Activated B cell treated with CpG ODN at 0.5 μM for 24 hours (primary cell): ENCODE measurements around the gene SPOCD1. TPM values are rescaled to one million over a fixed set of nuclear protein-coding genes. Genes with fewer than 3 reads are reported as not detected.
A peak's percentile ranks its signal among the peaks of the same experiment; 100 is the strongest.

Source experiments
- ATAC-seq: fragments of 200-7000 bp; cut with Tn5 transposase; one replicate; pipeline ENCODE4 v1.10.0; 2021; ENCODE audit warnings: low read depth, mild to moderate bottlenecking, moderate library complexity
- CTCF ChIA-PET: fragments of 350-600 bp; sonication (Branson Sonifier 250); formaldehyde crosslinking; loops from one replicate; lab custom pipeline; 2021; ENCODE audit warnings: antibody characterized with exemption; lab: Charles Lee
- POLR2A ChIA-PET: fragments of 350-600 bp; sonication (Branson Sonifier 250); formaldehyde crosslinking; loops from one replicate; lab custom pipeline; 2021; ENCODE audit warnings: antibody characterized with exemption; lab: Charles Lee
- DNase-seq: peaks from one replicate; pipeline ENCODE4 v3.0.0; 2022
- H3K27ac Mint-ChIP-seq: one replicate; pipeline ENCODE4 v1.8.0; 2020; ENCODE audit warnings: mixed read lengths
- H3K27me3 Mint-ChIP-seq: one replicate; pipeline ENCODE4 v1.8.0; 2021; ENCODE audit warnings: mixed read lengths
- H3K36me3 Mint-ChIP-seq: one replicate; pipeline ENCODE4 v1.8.0; 2021; ENCODE audit warnings: low read depth, mixed read lengths
- H3K4me1 Mint-ChIP-seq: one replicate; pipeline ENCODE4 v1.8.0; 2021; ENCODE audit warnings: mixed read lengths
- H3K4me3 Mint-ChIP-seq: one replicate; pipeline ENCODE4 v1.8.0; 2020; ENCODE audit warnings: mild to moderate bottlenecking, mixed read lengths
- H3K9me3 Mint-ChIP-seq: one replicate; pipeline ENCODE4 v1.8.0; 2020; ENCODE audit warnings: mixed read lengths
- intact Hi-C: fragments of 100-400 bp; cut with micrococcal nuclease; formaldehyde crosslinking; loops from one replicate; pipeline ENCODE4 v1.15.1; 2024
- total RNA-seq: library from RNA; stranded (reverse); gene quantifications from 2 replicates; pipeline ENCODE4 v1.2.3, GENCODE V29; 2022
- TF ChIP-seq, protein P1 (sequence below): fragments of 200-600 bp; IDR thresholded peaks from one replicate; pipeline ENCODE4 v1.8.0; 2022; ENCODE audit warnings: antibody characterized with exemption, mild to moderate bottlenecking

The SPOCD1 gene
- total RNA-seq, 1 donor from 2014 or later, result not detected

DNA sequence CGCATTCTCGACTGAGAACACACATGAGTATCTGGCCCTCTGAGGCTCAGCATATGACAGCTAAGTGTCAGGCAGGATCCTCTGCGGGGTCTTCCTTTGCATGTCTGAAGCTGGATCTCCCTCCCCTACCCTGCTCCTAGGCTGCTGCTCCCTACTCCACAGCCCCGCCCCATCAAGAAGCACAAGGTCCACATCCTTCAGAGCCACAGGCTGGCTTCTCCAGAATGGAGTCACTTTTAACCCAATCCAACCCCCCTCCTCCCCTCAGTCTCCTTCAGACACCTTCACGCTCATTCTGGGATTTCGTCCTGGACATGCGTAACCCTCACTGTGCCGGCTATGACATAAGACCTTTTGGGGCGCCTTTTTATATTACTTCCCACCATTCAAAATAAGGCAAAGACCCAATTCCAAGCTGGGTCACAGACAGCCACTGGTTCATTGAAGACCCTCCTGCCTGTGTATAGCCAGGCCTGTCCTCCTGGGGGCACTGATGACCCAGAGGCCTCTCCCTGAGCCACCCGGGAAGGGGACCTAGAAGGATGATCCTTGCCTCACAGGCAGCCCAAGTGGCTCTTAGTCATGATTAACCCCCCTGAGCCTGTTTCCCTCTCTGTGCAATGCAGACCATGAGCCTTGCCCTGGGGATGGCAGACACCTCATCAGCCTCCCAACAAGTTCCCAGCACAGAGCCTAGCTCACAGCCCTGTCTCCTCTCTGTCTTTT, 56.4 kb downstream of the SPOCD1 start:
- H3K9me3 Mint-ChIP-seq, result no peaks in the 10 kb centered on the region
- intact Hi-C loops, result loop anchor here (2.0 to 5.0 kb wide), 2 partner anchors 15 to 178 kb away; partner anchors contain the start of gene PTP4A2
- DNase-seq (no peak), ATAC-seq (no peak)
- no peaks in the 10 kb centered on the region for H3K36me3 Mint-ChIP-seq
- H3K27ac Mint-ChIP-seq, result no peak overlapping the region
- TF ChIP-seq, protein P1, sequence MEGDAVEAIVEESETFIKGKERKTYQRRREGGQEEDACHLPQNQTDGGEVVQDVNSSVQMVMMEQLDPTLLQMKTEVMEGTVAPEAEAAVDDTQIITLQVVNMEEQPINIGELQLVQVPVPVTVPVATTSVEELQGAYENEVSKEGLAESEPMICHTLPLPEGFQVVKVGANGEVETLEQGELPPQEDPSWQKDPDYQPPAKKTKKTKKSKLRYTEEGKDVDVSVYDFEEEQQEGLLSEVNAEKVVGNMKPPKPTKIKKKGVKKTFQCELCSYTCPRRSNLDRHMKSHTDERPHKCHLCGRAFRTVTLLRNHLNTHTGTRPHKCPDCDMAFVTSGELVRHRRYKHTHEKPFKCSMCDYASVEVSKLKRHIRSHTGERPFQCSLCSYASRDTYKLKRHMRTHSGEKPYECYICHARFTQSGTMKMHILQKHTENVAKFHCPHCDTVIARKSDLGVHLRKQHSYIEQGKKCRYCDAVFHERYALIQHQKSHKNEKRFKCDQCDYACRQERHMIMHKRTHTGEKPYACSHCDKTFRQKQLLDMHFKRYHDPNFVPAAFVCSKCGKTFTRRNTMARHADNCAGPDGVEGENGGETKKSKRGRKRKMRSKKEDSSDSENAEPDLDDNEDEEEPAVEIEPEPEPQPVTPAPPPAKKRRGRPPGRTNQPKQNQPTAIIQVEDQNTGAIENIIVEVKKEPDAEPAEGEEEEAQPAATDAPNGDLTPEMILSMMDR, result no peak
- H3K4me3 Mint-ChIP-seq, result peak overlapping the region; percentile 52
- CTCF ChIA-PET, result interaction anchor here (1.7 to 4.7 kb wide), 2 partner anchors 30 to 196 kb away, joined by 5 to 68 read pairs; no protein-coding TSS in a partner anchor
- peaks cover 5% of the 10 kb centered on the region for H3K27me3 Mint-ChIP-seq
- POLR2A ChIA-PET, result interaction anchor here (4.3 kb wide), 1 partner anchor 29 kb away, joined by 41 read pairs; no protein-coding TSS in a partner anchor
- H3K4me1 Mint-ChIP-seq, result peaks cover 24% of the 10 kb centered on the region

DNA sequence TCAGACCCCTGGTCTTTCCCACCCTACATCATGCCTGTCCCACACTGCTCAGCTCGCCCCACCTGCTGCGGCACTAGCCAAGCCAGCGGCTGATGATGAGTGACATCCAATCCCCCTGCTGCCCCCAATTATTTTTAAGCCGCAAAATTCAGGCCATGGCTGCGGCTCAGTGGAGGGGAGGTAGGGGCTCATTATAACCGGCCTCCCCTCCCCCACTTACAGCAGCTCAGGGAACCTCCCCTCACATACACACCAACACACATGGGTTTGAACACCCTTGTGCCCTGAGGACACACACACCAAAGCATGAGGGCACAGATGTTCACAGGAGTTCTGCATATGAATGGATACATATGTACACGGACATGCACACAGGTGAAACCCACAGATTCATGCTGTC, 57.0 kb downstream of the SPOCD1 start:
- H3K36me3 Mint-ChIP-seq, result no peaks in the 10 kb centered on the region
- H3K4me3 Mint-ChIP-seq, result no peak overlapping the region
- H3K4me1 Mint-ChIP-seq, result peaks cover 24% of the 10 kb centered on the region
- intact Hi-C loops, result no loop called here
- H3K27me3 Mint-ChIP-seq, result peaks cover 5% of the 10 kb centered on the region
- ChIA-PET POLR2A (no interaction called here), CTCF (interaction anchor here (1.2 to 1.7 kb wide), 2 partner anchors 30 to 197 kb away, joined by 4 to 5 read pairs; no protein-coding TSS in a partner anchor)
- TF ChIP-seq, protein P1, result no peak
- no peak for ATAC-seq
- no peaks in the 10 kb centered on the region for H3K9me3 Mint-ChIP-seq
- DNase-seq, result no peak
- H3K27ac Mint-ChIP-seq, result no peak overlapping the region

DNA sequence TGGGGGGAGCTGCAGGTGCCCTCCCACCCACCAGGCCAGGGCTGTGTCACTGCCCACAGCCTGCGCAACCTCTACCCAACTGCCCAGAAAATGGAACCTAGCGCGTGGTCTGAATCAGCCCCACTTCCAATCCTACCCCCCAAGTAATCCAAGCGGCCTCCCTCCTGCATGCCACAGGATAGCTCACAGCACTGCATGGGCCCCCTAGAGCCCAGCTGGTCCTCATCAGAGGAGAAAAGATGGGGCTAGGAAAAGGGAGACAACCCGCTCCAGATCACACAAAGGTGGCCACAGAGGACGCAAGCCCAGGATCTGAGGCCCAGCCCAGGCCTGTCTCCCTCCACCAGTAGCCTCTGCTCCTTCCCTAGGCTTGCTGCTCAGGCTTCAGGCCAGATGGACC, 57.8 kb downstream of the SPOCD1 start:
- H3K36me3 Mint-ChIP-seq, result no peaks in the 10 kb centered on the region
- no peak for DNase-seq
- POLR2A ChIA-PET, result no interaction called here
- CTCF ChIA-PET, result interaction anchor here (1.2 kb wide), 1 partner anchor 31 kb away, joined by 4 read pairs; no protein-coding TSS in a partner anchor
- intact Hi-C loops, result no loop called here
- peaks cover 2% of the 10 kb centered on the region for H3K27me3 Mint-ChIP-seq
- ATAC-seq, result no peak
- H3K9me3 Mint-ChIP-seq, result no peaks in the 10 kb centered on the region
- no peak overlapping the region for H3K27ac Mint-ChIP-seq
- peaks cover 20% of the 10 kb centered on the region for H3K4me1 Mint-ChIP-seq
- TF ChIP-seq, protein P1, result no peak
- H3K4me3 Mint-ChIP-seq, result no peak overlapping the region

DNA sequence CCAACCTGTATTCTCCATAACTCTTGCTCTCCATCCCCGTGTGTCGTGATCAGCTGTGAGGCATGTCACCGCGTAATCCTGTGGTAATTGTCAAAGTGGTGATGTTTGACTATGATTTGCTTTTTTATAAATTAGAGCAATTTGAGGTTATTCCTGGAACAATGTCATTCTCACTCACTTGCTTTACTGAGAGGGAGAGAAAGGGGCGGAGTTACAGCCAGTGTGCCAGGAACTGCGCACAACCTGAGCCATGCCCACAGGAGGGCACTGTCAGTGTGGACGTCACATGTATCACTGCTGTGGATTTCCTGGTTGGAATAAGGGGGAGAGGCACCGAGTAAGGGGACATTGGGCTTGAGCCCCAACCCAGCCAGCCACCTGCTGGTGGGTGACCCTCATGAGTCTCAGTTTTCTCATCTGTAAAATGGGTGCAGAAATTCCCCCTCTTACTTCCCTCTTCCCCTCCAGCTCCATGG, 58.6 kb downstream of the SPOCD1 start:
- TF ChIP-seq, protein P1, result no peak
- Mint-ChIP-seq H3K9me3 (no peaks in the 10 kb centered on the region), H3K27me3 (peaks cover 2% of the 10 kb centered on the region), H3K4me1 (peaks cover 14% of the 10 kb centered on the region), H3K27ac (no peak overlapping the region), H3K36me3 (no peaks in the 10 kb centered on the region), H3K4me3 (no peak overlapping the region)
- ChIA-PET POLR2A (no interaction called here), CTCF (no interaction called here)
- DNase-seq, result no peak
- intact Hi-C loops, result no loop called here
- ATAC-seq, result no peak

DNA sequence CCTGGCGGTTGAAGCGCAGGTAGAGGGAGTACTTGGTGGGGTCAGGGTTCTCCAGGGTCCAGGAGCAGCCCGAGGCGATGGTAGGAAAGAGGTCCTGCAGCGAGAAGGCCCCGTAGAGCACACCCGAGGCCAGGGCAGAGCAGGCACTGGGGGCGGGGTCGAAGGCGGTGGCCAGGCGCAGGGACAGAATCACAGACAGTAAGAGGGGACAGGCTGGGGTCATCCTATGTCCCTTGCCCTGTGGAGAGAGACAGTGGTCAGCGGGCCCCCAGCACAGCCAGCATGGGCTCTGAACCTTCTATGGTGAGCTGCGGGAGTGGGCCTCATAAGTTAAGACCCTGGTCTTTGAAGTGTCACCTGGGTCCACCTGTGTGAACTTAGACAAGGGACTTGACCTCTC, 59.2 kb downstream of the SPOCD1 start:
- H3K27me3 Mint-ChIP-seq, result peaks cover 4% of the 10 kb centered on the region
- no peaks in the 10 kb centered on the region for H3K36me3 Mint-ChIP-seq
- ATAC-seq (no peak), DNase-seq (no peak)
- intact Hi-C loops, result no loop called here
- no peak overlapping the region for H3K4me3 Mint-ChIP-seq
- H3K27ac Mint-ChIP-seq, result no peak overlapping the region
- TF ChIP-seq, protein P1, result no peak
- CTCF ChIA-PET, result no interaction called here
- POLR2A ChIA-PET, result no interaction called here
- no peaks in the 10 kb centered on the region for H3K9me3 Mint-ChIP-seq
- peaks cover 13% of the 10 kb centered on the region for H3K4me1 Mint-ChIP-seq
